Measurements from ENCODE around the gene GALNT5.
"Not testable (repeated sequence)": the region's sequence is repeated elsewhere in the genome, so short reads cannot be mapped to it uniquely, and the experiment has no call there.

The GALNT5 gene

GRCh38 chr2:157326698-157327097 is 69.2 kb downstream of the GALNT5 start:
- no peak for DNase-seq (ENCODE audit: low read depth in 2 of 2)

DNA sequence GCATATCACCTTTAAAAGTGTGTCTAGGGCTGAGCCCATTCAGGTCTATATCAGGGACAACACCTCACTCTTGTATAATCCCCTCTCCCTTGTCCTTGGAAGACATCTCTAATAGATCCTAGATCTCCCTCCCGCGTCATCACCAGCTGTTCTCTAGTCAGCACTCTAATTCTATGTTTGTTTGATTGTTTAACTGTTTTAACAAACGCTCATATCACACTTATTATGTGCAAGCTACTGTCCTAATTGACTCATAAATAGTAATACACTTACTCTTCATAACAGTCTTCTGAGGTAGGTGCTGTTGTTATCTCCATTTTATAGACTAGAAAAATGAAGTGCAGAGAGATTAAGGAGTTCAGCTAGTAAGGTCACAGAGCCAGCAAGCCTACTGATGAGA is 69.7 kb downstream of the GALNT5 start:
- no peak for DNase-seq (ENCODE audit: low read depth in 2 of 2)

DNA sequence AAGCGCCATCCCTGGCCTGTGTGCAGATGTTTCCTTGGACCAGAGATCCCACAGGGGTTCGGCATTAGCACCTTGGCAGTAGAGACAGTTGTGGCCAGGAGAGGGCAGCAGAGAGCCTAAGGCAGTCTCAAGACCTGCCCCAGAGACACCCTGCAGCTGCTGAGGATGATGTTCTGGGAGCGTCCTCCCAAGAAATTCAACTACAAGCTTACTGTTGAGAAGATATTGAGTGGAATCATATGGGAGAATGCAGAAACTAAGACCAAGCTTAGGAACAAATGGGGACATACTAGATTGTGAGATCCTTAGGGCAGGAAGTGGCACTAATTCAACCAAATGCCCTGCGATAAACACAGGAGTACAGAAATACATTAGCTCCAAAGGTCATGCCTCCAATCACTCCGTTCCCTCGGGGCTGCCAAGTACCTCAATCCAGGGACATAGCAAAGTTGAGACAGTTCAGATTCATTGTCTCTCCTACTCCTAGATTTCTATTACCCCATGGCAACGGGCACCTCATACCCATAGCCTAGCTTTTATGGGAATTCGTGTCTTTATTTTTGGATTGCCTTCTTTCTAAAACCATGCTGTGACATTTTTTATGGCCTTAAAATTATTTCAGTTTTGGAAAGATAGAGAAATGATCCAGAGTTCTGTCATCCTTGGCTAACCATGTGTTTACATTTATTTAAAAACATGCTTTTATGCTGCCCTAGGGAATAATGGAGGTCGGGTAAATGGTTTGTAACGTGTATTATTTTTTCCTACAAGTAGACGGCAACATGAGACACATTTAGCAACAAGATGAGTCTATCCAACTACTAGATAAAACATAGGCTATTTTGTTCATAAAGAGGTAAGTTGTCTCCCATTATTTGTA is 70.4 kb downstream of the GALNT5 start:
- peak; percentile 78 to 86 for DNase-seq (ENCODE audit: low read depth in 2 of 2)

- no peak for DNase-seq (ENCODE audit: low read depth in 2 of 2)
Observed at GRCh38 chr2:157329524-157329923, 72.0 kb downstream of the GALNT5 start.

DNA sequence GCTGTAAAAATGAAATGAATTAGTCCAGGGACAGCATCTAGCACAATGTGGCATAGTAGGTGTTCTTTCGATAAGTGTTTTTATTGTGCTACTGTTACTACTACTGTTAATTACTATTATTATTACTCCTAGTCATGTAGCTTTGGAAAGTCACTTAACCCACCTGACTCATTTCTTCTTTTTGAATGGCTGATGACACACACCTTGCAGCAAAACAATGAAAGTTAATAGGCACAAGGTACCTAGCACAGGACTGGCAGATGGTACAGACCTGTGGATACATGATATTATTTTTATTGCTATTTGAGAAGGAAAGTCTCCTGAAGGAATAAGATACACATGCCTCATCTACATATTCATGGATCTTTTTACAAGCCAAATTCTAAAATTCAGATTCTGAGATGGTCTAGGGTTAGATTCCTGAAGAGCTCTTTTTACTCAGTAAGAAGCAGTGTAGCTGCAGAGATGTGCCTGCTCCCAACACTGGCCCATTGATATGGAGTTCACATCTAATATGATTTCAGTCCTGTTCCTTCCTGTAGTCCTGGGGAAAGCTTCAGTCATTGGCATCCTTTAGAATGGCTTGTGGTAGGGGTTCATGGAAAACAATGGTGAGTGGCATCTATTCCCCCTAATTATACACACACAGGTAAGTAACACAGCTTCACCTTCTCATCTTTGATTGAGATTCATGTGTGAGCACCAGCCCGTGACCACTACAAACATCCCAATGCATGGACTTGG is 76.0 kb downstream of the GALNT5 start:
- DNase-seq (ENCODE audit: low read depth in 2 of 2) = no peak

- no peak for DNase-seq (ENCODE audit: low read depth in 2 of 2)
Observed at GRCh38 chr2:157334335-157334734, 76.8 kb downstream of the GALNT5 start.

GRCh38 chr2:157334797-157335196 is 77.3 kb downstream of the GALNT5 start:
- DNase-seq (ENCODE audit: low read depth in 2 of 2) = no peak

- DNase-seq (ENCODE audit: low read depth in 2 of 2) = peak in 1 of 2 donors; percentile 28
Observed at GRCh38 chr2:157336137-157337010, 78.9 kb downstream of the GALNT5 start.

GRCh38 chr2:157337978-157338377 is 80.5 kb downstream of the GALNT5 start:
- DNase-seq (ENCODE audit: low read depth in 2 of 2) = no peak

GRCh38 chr2:157339965-157340655 is 82.6 kb downstream of the GALNT5 start:
- no peak for DNase-seq (ENCODE audit: low read depth in 2 of 2)

GRCh38 chr2:157341381-157341780 is 83.9 kb downstream of the GALNT5 start:
- DNase-seq (ENCODE audit: low read depth in 2 of 2) = not testable (repeated sequence)

DNA sequence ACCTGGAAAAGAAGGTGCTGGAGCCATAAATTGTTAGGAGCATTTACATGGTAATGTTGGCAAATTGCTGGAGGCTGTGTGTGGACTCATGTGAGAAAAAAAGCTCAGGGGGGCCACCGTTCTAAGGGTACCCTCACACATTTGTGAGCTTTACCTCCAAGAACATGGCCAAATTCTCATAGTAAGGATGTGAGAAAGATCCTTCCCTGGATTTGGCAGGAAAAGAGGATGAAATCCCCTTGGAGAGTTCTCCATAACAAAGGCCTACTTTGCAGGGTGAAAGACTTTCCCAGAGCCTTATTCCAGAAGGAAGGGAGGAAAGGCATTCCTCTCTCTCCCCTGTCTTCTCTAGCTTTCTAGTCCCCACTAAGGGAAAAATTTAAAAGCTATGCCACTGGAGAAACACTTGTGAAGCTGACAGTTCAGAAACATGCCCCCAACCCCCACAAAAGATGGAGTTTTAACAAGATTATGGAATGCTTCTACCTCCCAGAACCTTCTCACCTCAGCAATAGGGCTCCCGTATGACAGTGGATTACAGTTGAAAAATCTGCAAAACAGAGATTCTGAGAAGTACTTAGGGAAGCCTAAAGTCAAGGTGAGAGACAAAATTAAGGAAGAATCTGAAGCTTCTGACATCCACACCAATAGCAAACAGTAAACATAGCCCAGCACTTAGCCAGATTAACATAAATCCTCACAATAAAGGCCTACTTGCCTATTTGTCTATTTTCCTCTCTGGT is 88.3 kb downstream of the GALNT5 start:
- no peak for DNase-seq (ENCODE audit: low read depth in 2 of 2)

DNA sequence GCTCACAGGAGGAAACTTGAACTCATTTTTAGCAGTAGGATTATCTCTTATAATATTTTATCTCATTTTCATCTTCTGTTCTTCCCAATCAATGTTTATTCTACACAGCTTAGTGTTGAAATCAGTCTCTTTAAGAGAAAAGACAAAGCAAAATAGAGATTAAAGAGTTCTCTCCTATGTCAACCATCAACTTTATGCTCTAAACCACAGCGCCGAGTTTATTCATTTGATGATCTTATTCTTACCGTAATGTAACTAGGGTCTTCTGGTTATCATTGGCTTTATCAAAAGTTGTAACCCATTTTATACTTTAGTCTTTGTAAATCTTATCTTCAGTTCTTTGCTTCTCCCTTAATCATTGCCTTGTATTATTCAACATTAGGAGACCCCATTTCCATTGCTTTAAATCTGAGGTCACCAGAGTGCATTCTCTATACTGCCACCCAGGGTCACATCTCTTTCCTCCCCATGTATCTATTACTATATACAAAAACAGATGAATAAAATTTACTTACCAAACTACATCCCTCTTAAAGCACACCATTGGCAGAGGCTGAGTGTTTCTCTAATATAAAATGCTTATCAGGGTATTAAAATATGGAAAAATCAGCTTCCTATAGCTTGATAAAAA is 90.9 kb downstream of the GALNT5 start:
- no peak for DNase-seq (ENCODE audit: low read depth in 2 of 2)

DNA sequence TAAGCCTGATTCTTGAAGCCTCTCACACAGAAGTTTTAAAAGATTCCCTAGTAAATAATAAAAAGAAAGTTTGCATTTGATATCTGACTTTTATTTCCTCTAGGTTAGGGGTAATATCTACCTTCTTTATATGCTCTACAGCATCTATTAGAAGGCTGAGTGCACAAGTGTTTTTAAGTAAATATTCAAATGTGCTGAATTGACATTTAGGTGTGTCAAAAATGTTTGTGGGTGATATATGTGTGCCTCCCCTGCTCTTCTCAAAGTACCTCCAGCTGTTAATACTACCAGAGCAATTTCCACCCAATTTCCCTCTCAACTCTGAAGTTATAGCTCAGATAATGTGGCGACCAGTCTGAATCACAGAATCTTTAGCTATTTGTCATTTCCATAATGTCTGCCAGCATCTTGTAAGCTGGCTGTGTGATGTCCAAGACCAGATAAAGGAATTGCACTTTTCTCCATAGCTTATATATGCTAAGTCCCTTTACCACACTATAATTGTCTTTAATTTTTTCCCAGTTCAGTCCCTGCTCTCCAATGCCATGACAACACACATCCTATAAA is 92.5 kb downstream of the GALNT5 start:
- DNase-seq (ENCODE audit: low read depth in 2 of 2) = no peak

DNA sequence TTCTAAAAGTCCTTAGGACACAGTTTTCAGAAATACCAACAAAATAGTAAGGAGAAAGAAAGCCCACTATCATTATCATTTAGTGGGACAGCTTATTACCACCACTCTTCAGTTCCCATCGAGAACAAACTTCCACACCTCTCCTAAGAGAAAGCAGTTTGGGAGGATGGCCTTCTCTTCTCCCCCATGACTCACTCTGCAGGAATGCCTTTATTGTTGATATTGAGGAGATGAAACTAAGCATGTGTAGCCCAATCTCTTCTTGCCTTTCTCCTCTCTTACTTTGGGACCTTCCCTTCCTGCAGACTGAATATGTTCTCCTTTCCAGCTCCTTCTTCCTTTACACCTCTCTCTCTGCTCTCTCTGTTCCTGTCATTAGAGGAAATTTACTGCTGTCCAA is 98.1 kb downstream of the GALNT5 start:
- DNase-seq (ENCODE audit: low read depth in 2 of 2) = no peak

DNA sequence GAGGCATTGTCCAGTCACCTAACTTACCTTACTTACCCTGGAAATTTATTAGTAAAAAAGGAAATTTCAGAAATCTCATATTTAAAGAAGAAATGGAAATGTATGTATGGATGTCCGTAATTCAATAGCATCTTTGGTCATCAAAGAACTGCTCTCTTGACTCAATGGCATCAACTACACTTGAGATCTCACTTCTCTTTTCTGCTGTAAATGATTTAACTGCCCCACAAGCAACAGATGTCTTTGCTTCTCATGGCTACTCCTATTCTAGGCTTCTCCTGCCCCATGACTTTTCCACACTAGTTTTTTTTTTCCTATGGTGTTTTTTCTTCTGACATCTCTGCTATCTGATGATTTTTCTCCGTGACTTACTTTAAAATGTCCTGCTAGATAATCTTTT is 102.1 kb downstream of the GALNT5 start:
- no peak for DNase-seq (ENCODE audit: low read depth in 2 of 2)

- DNase-seq (ENCODE audit: low read depth in 2 of 2) = no peak
Observed at GRCh38 chr2:157361526-157361925, 104.0 kb downstream of the GALNT5 start.

GRCh38 chr2:157362627-157363026 is 105.1 kb downstream of the GALNT5 start:
- DNase-seq (ENCODE audit: low read depth in 2 of 2) = no peak

DNA sequence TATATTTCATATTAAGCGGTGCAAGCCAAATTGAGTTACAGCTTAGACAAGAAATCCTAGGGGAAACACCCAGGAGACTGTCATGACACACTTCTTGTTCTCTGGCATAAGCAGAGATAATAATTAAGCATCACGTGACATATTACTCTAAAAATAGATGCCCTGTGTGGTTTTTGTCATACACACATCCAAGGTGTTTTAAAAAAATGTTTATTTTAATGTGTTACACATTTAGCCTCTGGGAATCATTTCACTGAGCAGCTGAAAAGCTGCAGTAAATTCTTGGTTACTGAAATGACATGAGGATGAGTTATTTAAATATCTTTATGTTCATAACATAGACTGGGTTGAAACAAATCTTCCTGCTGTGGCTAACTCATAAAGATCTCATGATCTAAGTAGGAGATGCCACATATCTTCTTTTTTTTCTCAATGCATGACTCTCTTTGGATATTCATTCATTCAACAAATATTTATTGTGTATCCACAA is 106.2 kb downstream of the GALNT5 start:
- no peak for DNase-seq (ENCODE audit: low read depth in 2 of 2)
